HG03175 (cell line): ENCODE measurements around the gene FAM174B.

ENCODE experiments used
- ATAC-seq: cut with Tn5 transposase; IDR thresholded peaks from one replicate; pipeline ENCODE4 v1.9.1; 2021; ENCODE audit warnings: mild to moderate bottlenecking, moderate library complexity; ENCODE audit not compliant: unreplicated experiment

The FAM174B gene

DNA sequence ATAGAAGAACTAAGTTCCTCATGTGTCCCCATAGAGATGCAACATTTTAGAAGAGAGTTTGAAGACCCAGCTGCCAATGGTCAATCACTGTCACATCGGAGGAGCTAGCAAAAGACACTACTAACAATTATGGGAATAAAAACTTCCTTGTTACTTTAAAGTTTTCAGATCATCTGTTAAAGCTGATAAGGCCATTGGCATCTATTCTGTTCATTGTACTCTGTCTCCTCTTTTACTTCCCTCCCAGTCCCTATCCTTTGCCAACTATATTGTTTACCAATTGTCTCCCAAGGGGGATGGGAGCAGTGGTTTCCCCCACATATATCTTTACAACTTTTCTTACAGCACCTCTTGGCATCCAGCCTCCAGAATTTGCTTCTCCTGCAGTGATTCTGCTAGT is 81.0 kb downstream of the FAM174B start:
- no peak for ATAC-seq

DNA sequence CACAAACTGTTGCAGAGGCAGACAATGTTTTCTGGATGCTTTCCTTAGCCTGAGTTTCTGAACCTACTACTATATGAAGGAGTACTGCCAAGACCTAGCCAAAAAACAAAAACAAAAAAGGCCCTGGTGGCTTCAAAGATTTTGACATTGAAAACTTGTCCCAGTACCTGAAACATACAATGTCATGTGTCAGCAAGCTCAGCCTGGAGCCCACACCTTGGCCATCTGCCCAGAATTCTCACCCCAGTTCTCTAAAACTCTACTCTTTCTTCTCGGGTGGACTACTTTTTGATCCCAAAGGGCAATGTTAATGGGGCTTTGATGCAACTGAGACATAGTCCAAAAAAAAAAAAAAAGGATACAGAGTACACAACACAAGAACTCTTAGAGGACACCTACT is 81.4 kb downstream of the FAM174B start:
- no peak for ATAC-seq

- ATAC-seq: no peak
Measured at GRCh38 chr15:92571824-92572223, 83.8 kb downstream of the FAM174B start.

- no peak for ATAC-seq
Measured at GRCh38 chr15:92570391-92570790, 85.2 kb downstream of the FAM174B start.

- ATAC-seq: no peak
Measured at GRCh38 chr15:92569778-92570177, 85.8 kb downstream of the FAM174B start.
